Parathyroid adenoma (tissue), 2 donors: ENCODE results near the gene LRRC27.

Source experiments
- H2AFZ ChIP-seq: fragments of 300-600 bp; sonication (generic); one replicate; pipeline ENCODE4 v1.7.0; 2017; ENCODE audit warnings: antibody characterized with exemption, mild to moderate bottlenecking
- H3K27ac ChIP-seq: fragments of 300-600 bp; sonication (generic); one replicate; pipeline ENCODE4 v1.7.0; 2017
- H3K27me3 ChIP-seq: fragments of 300-600 bp; sonication (generic); one replicate; pipeline ENCODE4 v1.7.0; 2017; ENCODE audit warnings: low read length; ENCODE audit not compliant: control insufficient read depth, insufficient read depth
- H3K36me3 ChIP-seq: fragments of 300-600 bp; sonication (generic); one replicate; pipeline ENCODE4 v1.7.0; 2017; ENCODE audit warnings: low read length; ENCODE audit not compliant: control insufficient read depth, insufficient read depth
- H3K4me1 ChIP-seq: fragments of 300-600 bp; sonication (generic); one replicate; pipeline ENCODE4 v1.7.0; 2017; ENCODE audit warnings: control low read depth
- H3K4me2 ChIP-seq: fragments of 300-600 bp; sonication (generic); one replicate; pipeline ENCODE4 v1.7.0; 2017; ENCODE audit warnings: low read length
- H3K4me3 ChIP-seq: fragments of 300-600 bp; sonication (generic); one replicate; pipeline ENCODE4 v1.7.0; 2017; ENCODE audit warnings: low read depth, low read length
- H3K79me2 ChIP-seq: fragments of 300-600 bp; sonication (generic); one replicate; pipeline ENCODE4 v1.7.0; 2017; ENCODE audit warnings: control low read depth
- H3K9ac ChIP-seq: fragments of 300-600 bp; sonication (generic); one replicate; pipeline ENCODE4 v1.7.0; 2017; ENCODE audit warnings: mild to moderate bottlenecking
- H3K9me3 ChIP-seq: fragments of 300-600 bp; sonication (generic); one replicate; pipeline ENCODE4 v1.7.0; 2017; ENCODE audit warnings: low read length; ENCODE audit not compliant: control insufficient read depth
- TF ChIP-seq, protein P1 (sequence below): fragments of 300-600 bp; sonication (generic); IDR thresholded peaks from one replicate; pipeline ENCODE4 v1.7.0; 2017; ENCODE audit warnings: antibody characterized with exemption, mild to moderate bottlenecking
- donor health status: primary hyperparathyroidism.

LRRC27 gene

DNA sequence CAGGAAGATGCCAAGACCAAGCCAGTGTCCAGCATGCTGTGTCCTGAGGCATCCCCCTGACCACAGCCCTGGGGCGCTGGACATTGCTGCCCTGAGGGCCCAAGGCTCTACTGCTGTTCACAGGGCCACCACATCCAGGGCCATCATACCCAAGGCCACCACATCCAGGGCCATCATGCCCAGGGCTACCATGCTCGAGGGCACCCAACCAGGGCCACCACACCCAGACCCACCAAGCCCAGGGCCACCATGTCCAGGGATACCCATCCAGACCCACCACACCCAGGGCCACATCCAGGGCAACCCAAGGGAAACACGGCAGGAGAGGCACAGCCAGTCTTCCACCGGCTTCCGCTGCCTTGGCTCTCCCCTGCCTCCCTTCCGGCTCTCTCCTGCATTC lies 41.4 kb upstream of the LRRC27 start:
- TF ChIP-seq, protein P1, sequence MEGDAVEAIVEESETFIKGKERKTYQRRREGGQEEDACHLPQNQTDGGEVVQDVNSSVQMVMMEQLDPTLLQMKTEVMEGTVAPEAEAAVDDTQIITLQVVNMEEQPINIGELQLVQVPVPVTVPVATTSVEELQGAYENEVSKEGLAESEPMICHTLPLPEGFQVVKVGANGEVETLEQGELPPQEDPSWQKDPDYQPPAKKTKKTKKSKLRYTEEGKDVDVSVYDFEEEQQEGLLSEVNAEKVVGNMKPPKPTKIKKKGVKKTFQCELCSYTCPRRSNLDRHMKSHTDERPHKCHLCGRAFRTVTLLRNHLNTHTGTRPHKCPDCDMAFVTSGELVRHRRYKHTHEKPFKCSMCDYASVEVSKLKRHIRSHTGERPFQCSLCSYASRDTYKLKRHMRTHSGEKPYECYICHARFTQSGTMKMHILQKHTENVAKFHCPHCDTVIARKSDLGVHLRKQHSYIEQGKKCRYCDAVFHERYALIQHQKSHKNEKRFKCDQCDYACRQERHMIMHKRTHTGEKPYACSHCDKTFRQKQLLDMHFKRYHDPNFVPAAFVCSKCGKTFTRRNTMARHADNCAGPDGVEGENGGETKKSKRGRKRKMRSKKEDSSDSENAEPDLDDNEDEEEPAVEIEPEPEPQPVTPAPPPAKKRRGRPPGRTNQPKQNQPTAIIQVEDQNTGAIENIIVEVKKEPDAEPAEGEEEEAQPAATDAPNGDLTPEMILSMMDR: no peak
- Histone ChIP-seq H3K4me1 (no peaks in the 10 kb centered on the region), H3K4me3 (no peak overlapping the region), H3K27me3 (no peaks in the 10 kb centered on the region), H3K9ac (no peak overlapping the region), H3K79me2 (peaks cover 14% of the 10 kb centered on the region), H3K36me3 (no peaks in the 10 kb centered on the region), H3K27ac (no peak overlapping the region), H3K4me2 (no peak overlapping the region), H3K9me3 (no peaks in the 10 kb centered on the region), H2AFZ (no peak overlapping the region)

DNA sequence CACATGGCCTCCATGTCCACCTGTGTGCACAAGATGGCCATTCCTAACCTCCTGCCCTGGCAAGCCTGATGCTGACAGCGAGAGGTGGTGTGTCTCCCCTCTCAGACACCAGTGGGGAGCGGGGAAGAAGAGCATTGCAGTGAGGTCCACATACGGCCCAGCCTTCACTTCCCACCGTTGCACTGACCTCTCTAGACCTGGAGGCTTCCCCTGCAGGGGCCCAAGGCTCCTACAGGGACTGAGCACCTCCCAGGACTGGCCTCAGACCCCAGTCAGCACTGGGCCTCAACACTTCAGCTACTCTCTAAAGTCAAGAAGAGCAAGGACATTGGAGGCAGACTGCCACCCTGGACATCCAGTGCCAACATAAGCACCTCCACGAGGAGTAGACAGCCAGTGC lies 40.2 kb upstream of the LRRC27 start:
- Histone ChIP-seq H3K4me3 (no peak overlapping the region), H3K36me3 (no peaks in the 10 kb centered on the region), H3K9ac (no peak overlapping the region), H3K79me2 (peaks cover 14% of the 10 kb centered on the region), H3K4me1 (no peaks in the 10 kb centered on the region), H3K9me3 (no peaks in the 10 kb centered on the region), H3K27me3 (no peaks in the 10 kb centered on the region), H3K27ac (no peak overlapping the region), H3K4me2 (no peak overlapping the region), H2AFZ (no peak overlapping the region)
- TF ChIP-seq, protein P1: no peak

DNA sequence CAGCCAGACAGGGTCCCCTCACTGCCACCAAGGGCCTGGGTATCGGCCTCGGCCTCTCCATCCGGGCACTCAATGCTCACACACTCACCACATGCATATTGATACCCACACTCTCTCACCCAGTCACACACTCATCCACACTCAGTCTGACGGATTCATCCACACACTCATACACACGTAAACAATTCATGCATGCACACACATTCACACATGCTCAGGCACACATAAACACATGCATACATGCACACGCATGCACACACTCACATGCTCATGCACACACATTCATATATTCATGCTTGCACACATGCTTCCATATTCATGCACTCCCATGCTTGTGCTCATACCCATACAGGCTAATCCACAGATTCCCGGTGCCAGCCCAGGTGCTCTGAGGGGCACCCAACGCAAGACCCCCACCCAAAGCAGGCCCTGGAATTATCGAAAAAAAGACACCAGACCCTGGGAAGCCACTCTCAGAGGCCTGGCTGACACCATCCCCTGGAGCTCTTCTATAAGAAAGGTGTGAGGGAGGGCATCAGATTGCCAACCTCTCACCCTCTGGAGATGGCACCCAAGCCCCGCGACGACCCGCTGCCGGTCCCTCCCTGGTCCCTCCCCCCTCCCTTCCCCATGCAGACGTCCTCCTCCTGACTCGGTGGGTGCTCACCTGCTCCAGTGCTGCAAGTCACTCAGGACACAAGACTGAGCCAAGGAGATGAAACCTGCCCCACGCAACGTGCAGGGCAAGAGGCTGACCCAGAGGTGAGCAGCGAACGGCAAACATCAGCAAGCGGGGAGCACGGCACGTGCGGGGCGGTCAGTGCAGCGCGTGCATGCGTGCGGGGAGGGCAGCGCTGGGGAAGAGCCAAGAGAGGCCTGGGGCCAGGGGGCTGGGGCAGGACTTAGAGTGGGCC lies 39.4 kb upstream of the LRRC27 start:
- no peak overlapping the region for H2AFZ ChIP-seq
- no peak overlapping the region for H3K9ac ChIP-seq
- TF ChIP-seq, protein P1: no peak
- no peak overlapping the region for H3K4me3 ChIP-seq
- H3K27me3 ChIP-seq: no peaks in the 10 kb centered on the region
- no peak overlapping the region for H3K27ac ChIP-seq
- H3K79me2 ChIP-seq: peaks cover 14% of the 10 kb centered on the region
- no peak overlapping the region for H3K4me2 ChIP-seq
- no peaks in the 10 kb centered on the region for H3K9me3 ChIP-seq
- no peaks in the 10 kb centered on the region for H3K36me3 ChIP-seq
- no peaks in the 10 kb centered on the region for H3K4me1 ChIP-seq

DNA sequence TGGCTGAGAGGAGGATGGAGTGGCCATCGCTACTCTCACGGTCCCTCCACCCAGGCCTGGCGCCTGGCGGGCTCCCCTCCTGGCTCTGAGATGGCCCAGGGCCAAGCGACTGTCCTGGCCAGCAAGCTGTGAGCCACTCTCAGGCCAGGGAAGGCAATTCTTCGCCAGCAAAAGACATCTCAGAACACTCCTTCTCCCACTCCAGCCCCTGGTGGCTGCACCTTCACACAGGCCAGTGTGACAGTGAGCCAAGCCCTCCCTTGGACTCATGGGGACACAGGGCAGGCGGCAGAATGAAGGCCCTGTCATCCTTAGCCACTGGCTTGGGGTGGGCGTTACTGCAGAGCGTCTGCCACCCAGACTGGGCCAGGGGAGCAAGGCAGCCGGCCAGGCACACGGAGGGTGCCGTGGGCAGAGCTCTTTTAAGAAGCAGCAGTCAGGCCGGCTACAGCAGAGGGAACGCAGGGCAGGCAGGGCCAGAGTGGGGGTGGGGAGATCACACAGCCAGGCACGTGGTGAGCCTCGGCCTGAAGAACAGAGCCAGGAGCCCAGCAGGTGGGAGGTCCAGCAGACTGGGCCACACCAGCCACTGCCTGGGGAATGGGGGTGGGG lies 38.7 kb upstream of the LRRC27 start:
- H2AFZ ChIP-seq: no peak overlapping the region
- H3K79me2 ChIP-seq: peaks cover 14% of the 10 kb centered on the region
- H3K27ac ChIP-seq: no peak overlapping the region
- H3K4me2 ChIP-seq: no peak overlapping the region
- TF ChIP-seq, protein P1: no peak
- no peak overlapping the region for H3K9ac ChIP-seq
- H3K27me3 ChIP-seq: no peaks in the 10 kb centered on the region
- H3K4me1 ChIP-seq: no peaks in the 10 kb centered on the region
- no peaks in the 10 kb centered on the region for H3K36me3 ChIP-seq
- no peaks in the 10 kb centered on the region for H3K9me3 ChIP-seq
- H3K4me3 ChIP-seq: no peak overlapping the region
